Ovary (tissue), 9 donors: ENCODE measurements around the gene NPPA. TPM values are rescaled to one million over a fixed set of nuclear protein-coding genes. Genes with fewer than 3 reads are reported as not detected.

Source experiments
- DNase-seq, 5 donors: peaks; one replicate each; pipeline ENCODE4 v3.0.0-alpha.2; 2019 to 2020
- H3K27ac ChIP-seq, 2 donors: fragments of 200-600 bp; one replicate each; pipeline versions ENCODE4 v1.5.1 to v1.8.0; 2019 to 2022
- H3K27me3 ChIP-seq: fragments of 200-600 bp; one replicate; pipeline ENCODE4 v1.8.0; 2022
- H3K36me3 ChIP-seq: fragments of 200-600 bp; sonication (generic); one replicate; pipeline ENCODE4 v1.5.1; 2019
- H3K4me1 ChIP-seq: one replicate; pipeline ENCODE4 v1.8.1; 2013; ENCODE audit warnings: mild to moderate bottlenecking, moderate library complexity; ENCODE audit not compliant: insufficient read depth
- H3K4me3 ChIP-seq: fragments of 200-600 bp; sonication (generic); one replicate; pipeline ENCODE4 v1.5.1; 2017
- H3K9me3 ChIP-seq, 2 donors: fragments of 200-600 bp in 1 of 2; sonication (generic) in 1 of 2; one replicate each; pipeline versions ENCODE4 v1.5.1 to v1.8.1; 2013 to 2019; ENCODE audit warnings: mild to moderate bottlenecking in 1 of 2, moderate library complexity in 1 of 2
- EP300 ChIP-seq: sonication (generic); formaldehyde crosslinking; IDR thresholded peaks from one replicate; pipeline ENCODE4 v1.6.1; 2017; ENCODE audit warnings: antibody characterized with exemption
- POLR2A ChIP-seq: fragments of 450-650 bp; IDR thresholded peaks from one replicate; pipeline ENCODE4 v1.6.1; 2017; ENCODE audit warnings: antibody characterized with exemption, mild to moderate bottlenecking, moderate library complexity
- WGBS, 3 donors: extraction: QIAGEN DNeasy Blood & Tissue Kit in 1 of 3; methylation state at CpG; one replicate each; pipeline versions ENCODE4 v1.1.5 to v1.1.7; 2013 to 2017; 5-methylcytosine and 5-hydroxymethylcytosine counted together
- intact Hi-C, 4 donors: fragments of 100-400 bp; cut with DNase I; formaldehyde crosslinking; loops; one replicate each; pipeline versions ENCODE4 v1.11.0 to v1.15.1; 2022 to 2023
- polyA plus RNA-seq, 2 donors: library from polyadenylated mRNA; stranded (reverse); fragments of 200-250 nt in 1 of 2; fragments of 350-450 nt in 1 of 2; fragmentation: Illumina TruSeq in 1 of 2; extraction: RNeasy Lipid Tissue Mini Kit (QIAGEN cat#74804) in 1 of 2; gene quantifications; one replicate each; pipeline ENCODE4 v1.2.3, GENCODE V29; 2013 to 2014
- total RNA-seq, 7 donors: library from RNA; depleted of rRNA in 2 of 7; stranded (reverse); fragments of >200 nt in 2 of 7; fragmentation: NEBNext Ultra II Directional in 3 of 7; extraction: Animal tissue kit (Norgen Biotek cat#: 25700) in 3 of 7; gene quantifications; one replicate each; pipeline versions ENCODE4 v1.1.0 to v1.2.4, GENCODE V29; 2016 to 2023
- TF ChIP-seq, protein P1 (sequence below), 3 donors: fragments of 450-650 bp in 2 of 3; fragments of 200-600 bp in 1 of 3; IDR thresholded peaks; one replicate each; pipeline versions ENCODE4 v1.5.1 to v1.8.0; 2016 to 2022; ENCODE audit warnings: antibody characterized with exemption in 3 of 3, mild to moderate bottlenecking in 1 of 3
- donor health status: DM: no; HTN: no; CAD: no; lungs with moderate emphysema.
- donor health status: DM: no; HTN: no; CAD: no.
- donor health status: Bipolar disorder and iron deficiency.
- donor health status: DM: yes; HTN: yes; CAD: no.
- donor health status: DM: no; HTN: no; CAD: no.
- donor health status: DM: yes; HTN: yes; CAD: no.

Gene NPPA
- total and polyA plus RNA-seq, 9 donors, result 0.83 to 2.5 (median 0.96) TPM; not detected in 4

DNA sequence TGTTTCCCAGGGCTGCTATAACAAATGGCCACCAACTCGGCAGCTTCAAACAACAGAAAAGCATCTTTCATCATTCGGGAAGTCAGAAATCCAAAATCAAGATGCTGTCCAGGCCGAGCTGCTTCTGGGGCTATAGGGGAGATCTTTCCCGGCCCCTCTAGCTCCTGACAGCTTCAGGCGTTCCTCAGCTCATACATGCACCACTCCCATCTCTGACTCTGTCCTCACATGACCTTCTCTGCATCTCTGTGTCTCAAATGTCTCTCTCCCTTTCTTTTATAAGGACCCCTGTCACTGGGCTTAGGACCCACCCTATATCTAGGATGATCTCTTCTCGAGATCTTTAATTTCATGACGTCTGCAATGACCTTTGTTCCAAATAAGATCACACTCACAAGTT is 25.0 kb upstream of the NPPA start:
- DNase-seq, result no peak
- no peaks in the 10 kb centered on the region for H3K4me1 ChIP-seq
- no peak overlapping the region for H3K27ac ChIP-seq
- TF ChIP-seq EP300 (no peak), POLR2A (no peak)
- TF ChIP-seq, protein P1, sequence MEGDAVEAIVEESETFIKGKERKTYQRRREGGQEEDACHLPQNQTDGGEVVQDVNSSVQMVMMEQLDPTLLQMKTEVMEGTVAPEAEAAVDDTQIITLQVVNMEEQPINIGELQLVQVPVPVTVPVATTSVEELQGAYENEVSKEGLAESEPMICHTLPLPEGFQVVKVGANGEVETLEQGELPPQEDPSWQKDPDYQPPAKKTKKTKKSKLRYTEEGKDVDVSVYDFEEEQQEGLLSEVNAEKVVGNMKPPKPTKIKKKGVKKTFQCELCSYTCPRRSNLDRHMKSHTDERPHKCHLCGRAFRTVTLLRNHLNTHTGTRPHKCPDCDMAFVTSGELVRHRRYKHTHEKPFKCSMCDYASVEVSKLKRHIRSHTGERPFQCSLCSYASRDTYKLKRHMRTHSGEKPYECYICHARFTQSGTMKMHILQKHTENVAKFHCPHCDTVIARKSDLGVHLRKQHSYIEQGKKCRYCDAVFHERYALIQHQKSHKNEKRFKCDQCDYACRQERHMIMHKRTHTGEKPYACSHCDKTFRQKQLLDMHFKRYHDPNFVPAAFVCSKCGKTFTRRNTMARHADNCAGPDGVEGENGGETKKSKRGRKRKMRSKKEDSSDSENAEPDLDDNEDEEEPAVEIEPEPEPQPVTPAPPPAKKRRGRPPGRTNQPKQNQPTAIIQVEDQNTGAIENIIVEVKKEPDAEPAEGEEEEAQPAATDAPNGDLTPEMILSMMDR (IDR thresholded peaks at IDR 0.05), result no peak
- WGBS, 3 donors, result 38 to 57% (median 44%) methylated on average over 7 of the region's 7 CpGs
- intact Hi-C loops, result no loop called here
- no peaks in the 10 kb centered on the region for H3K36me3 ChIP-seq
- H3K9me3 ChIP-seq, result no peaks in the 10 kb centered on the region
- no peaks in the 10 kb centered on the region for H3K27me3 ChIP-seq
- no peak overlapping the region for H3K4me3 ChIP-seq

DNA sequence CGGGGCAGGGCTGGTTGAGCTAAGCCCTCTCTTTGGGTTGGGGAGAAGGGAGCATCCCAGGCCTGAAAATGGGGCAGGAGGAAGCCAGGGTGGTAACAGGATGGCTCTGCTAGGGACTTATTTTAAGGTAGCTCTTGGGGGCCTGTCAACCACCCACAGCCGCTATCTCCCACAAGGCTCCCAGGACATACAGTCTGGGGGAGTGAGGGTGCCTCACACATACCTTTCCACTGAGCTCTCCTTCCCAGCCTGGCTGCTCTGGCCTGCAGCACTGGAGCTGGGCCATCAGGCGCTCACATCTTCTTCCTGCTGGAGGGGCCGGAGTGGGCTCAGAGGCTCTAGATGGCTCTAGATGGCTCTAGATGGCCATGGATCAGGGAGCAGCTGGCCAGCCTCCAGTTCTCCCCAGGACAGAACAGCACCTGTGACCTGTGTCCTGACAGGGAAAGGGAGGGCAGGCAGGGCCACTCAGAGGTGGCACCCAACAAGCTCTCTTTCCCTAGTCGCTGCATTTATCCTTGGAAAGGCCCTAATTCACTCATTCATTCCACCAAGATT is 22.1 kb upstream of the NPPA start:
- whole genome bisulfite sequencing, 3 donors, result 66 to 81% (median 74%) methylated on average over 5 of the region's 5 CpGs
- Histone ChIP-seq H3K4me1 (no peaks in the 10 kb centered on the region), H3K27ac (no peak overlapping the region), H3K27me3 (no peaks in the 10 kb centered on the region), H3K4me3 (no peak overlapping the region), H3K9me3 (no peaks in the 10 kb centered on the region), H3K36me3 (no peaks in the 10 kb centered on the region)
- TF ChIP-seq, protein P1 (IDR thresholded peaks at IDR 0.05), result no peak
- TF ChIP-seq EP300, result no peak
- TF ChIP-seq POLR2A, result no peak
- no peak for DNase-seq
- intact Hi-C loops, result no loop called here

DNA sequence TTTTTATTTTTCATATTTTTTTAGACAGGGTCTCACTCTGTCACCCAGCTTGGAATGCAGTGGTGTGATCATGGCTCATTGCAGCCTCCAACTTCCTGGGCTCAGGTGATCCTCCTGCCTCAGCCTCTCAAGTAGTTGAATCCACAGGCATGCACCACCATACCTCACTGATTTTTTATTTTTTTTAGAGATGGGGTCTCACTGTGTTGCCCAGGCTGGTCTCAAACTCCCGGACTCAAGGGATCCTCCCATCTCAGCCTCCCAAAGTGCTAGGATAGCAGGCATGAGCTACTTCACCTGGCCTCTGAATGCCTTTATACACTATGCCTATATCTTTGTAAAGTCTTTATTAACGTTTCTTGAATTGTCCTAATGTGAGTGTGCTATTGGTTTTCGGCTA is 21.5 kb upstream of the NPPA start:
- Histone ChIP-seq H3K36me3 (no peaks in the 10 kb centered on the region), H3K27ac (no peak overlapping the region), H3K4me1 (no peaks in the 10 kb centered on the region), H3K9me3 (no peaks in the 10 kb centered on the region), H3K27me3 (no peaks in the 10 kb centered on the region), H3K4me3 (no peak overlapping the region)
- 76 to 88% (median 83%) methylated on average over 3 of the region's 3 CpGs for WGBS, 3 donors
- no peak for DNase-seq
- TF ChIP-seq, protein P1 (IDR thresholded peaks at IDR 0.05), result no peak
- intact Hi-C loops, result no loop called here

DNA sequence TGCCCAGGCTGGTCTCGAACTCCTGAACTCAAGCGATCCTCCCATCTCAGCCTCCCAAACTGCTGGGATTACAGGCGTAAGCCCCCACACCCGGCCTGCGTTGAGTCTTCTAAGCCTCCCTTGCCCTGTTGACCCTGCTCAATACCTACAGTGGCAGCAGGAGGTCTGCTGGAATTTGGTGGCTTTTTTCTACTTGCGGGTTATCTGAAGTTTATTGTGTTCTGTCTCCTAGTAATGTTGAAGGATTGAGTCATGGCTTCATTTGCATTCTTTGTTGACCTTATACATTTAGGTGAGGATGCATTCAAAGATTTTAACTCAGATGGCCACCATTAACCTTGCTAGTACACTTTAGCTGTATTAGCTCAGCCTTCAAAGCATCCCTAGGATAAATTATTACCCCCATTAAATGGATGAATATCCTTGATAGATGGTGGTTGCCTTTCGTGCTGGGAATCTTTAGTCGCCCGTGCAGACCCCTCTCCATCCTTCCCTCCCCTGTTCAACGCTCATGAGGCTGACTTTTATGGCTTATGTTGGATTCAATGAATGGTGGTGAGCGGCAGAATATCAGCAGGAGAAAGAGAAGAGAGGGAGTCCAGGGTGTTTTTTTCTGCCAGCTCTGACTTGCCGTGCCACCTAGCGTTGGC is 20.9 kb upstream of the NPPA start:
- TF ChIP-seq, protein P1 (IDR thresholded peaks at IDR 0.05), result no peak
- TF ChIP-seq POLR2A (no peak), EP300 (no peak)
- DNase-seq, result no peak
- H3K4me3 ChIP-seq, result no peak overlapping the region
- H3K27ac ChIP-seq, result no peak overlapping the region
- H3K36me3 ChIP-seq, result no peaks in the 10 kb centered on the region
- intact Hi-C loops, result no loop called here
- no peaks in the 10 kb centered on the region for H3K4me1 ChIP-seq
- no peaks in the 10 kb centered on the region for H3K9me3 ChIP-seq
- 53 to 56% (median 56%) methylated on average over 13 of the region's 13 CpGs for WGBS, 3 donors
- no peaks in the 10 kb centered on the region for H3K27me3 ChIP-seq
